SH-SY5Y (cell line): ENCODE measurements around the gene BRCC3.

Experiments
- GATA2 ChIP-seq: IDR thresholded peaks from 2 replicates; pipeline ENCODE4 v1.6.1; 2011; ENCODE audit warnings: mild to moderate bottlenecking, low read depth, low read length
- GATA3 ChIP-seq: IDR thresholded peaks from 2 replicates; pipeline ENCODE4 v1.6.1; 2011; ENCODE audit warnings: low read depth, mild to moderate bottlenecking, low read length, moderate library complexity

DNA sequence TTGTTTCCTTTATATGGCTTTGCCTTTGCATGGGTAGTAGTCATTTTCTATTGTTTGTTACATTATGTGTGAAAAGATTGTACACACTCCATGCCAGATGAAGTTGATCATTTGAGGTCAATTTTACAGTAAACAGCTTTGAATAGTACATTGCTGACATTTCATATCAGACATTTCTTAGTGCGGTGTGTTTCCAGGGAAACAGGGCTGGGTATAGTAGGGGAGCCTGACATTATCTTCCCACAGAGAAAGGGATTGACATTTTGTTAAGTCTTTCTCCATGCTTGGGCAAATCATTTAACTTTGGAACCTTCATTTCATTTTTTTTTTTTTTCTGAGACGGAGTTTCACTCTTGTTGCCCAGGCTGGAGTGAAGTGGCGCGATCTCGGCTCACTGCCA lies 39.7 kb upstream of the BRCC3 start:
- TF ChIP-seq GATA2 (no peak), GATA3 (no peak)
